ACC112 (cell line): Measurements from ENCODE around the gene SNTB2.

Source experiments
- H2AFZ ChIP-seq: fragments of 200-600 bp; sonication (generic); one replicate; pipeline ENCODE4 v1.6.0; 2017; ENCODE audit warnings: antibody characterized with exemption, low read length; ENCODE audit not compliant: unreplicated experiment
- H3K27ac ChIP-seq: fragments of 200-600 bp; sonication (generic); 2 replicates; pipeline ENCODE4 v1.5.1; 2014; ENCODE audit warnings: low read depth, mild to moderate bottlenecking, antibody characterized with exemption, low read length, moderate library complexity
- H3K27me3 ChIP-seq: fragments of 200-600 bp; sonication (generic); 2 replicates; pipeline ENCODE4 v1.6.1; 2014; ENCODE audit warnings: mild to moderate bottlenecking, antibody characterized with exemption, low read length, moderate library complexity, mixed read lengths; ENCODE audit not compliant: insufficient read depth
- H3K36me3 ChIP-seq: fragments of 200-600 bp; sonication (generic); 2 replicates; pipeline ENCODE4 v1.6.1; 2016; ENCODE audit warnings: mild to moderate bottlenecking, antibody characterized with exemption, low read length, moderate library complexity, mixed read lengths; ENCODE audit not compliant: insufficient read depth
- H3K4me1 ChIP-seq: fragments of 200-600 bp; sonication (generic); one replicate; pipeline ENCODE4 v1.6.1; 2016; ENCODE audit warnings: low read length, mixed read lengths; ENCODE audit not compliant: insufficient read depth, unreplicated experiment, control insufficient read depth
- H3K4me3 ChIP-seq: fragments of 200-600 bp; sonication (generic); 2 replicates; pipeline ENCODE4 v1.5.1; 2014; ENCODE audit warnings: mild to moderate bottlenecking, low read depth, low read length
- H3K79me2 ChIP-seq: fragments of 200-600 bp; sonication (generic); one replicate; pipeline ENCODE4 v1.6.0; 2016; ENCODE audit warnings: low read length; ENCODE audit not compliant: control insufficient read depth, unreplicated experiment, insufficient read depth

Gene SNTB2

DNA sequence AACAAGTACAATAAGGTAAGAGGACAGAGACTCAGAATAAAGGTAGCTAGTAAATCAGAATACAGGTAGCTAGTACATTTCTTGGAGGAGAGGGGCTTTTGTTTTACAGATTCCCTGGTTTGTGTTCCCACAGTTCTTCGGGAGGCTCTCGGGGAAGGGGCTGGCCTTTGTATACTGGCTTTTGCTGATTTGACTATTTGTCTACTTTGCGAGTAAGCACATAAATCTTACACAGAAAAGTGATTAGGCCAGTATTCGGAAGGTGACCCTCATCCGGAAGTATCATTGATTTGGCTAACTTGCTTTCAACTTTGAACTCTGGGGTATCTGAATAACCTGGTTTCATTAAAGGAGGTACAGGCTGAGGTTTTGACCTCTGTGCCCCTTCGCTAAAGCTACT, 21.4 kb upstream of the SNTB2 start:
- Histone ChIP-seq H3K4me3 (no peak overlapping the region), H3K36me3 (peaks cover 29% of the 10 kb centered on the region), H3K27ac (0 out of 2 replicates have a peak overlapping the region, but pooled peaks have one; percentile 26), H2AFZ (no peak overlapping the region), H3K79me2 (no peaks in the 10 kb centered on the region), H3K4me1 (peaks cover 22% of the 10 kb centered on the region), H3K27me3 (no peaks in the 10 kb centered on the region)

DNA sequence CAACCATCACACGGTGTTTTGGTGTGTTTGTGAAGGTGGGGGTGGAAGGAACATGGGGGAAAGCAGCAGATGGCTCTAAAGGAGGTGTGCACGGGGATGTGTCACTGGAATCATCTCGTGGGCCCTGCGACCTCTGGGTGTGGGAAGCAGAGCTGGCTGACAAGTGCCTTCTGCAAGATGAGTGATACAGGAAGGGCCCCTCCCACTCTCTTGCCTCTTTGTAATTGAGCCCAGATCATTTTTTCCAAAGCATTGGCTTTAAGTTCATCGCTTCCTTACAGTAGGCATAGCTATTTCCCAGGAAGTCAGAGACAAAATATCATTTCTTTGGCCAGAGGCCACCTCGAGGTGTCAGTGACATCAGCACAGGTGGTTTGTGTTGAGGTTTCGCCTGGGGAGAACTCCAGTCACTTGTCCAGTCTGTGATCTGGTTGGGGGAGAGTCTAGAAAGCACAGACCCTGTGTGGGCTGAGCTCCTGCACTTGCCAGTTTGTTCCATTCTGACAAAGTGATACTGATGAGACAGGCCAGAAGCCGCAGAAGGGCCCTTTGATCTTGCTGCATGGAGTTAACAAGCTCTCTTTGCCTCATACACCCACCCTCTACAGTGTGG, 20.6 kb upstream of the SNTB2 start:
- H3K36me3 ChIP-seq = peaks cover 24% of the 10 kb centered on the region
- peaks cover 23% of the 10 kb centered on the region for H3K4me1 ChIP-seq
- no peak overlapping the region for H2AFZ ChIP-seq
- H3K27ac ChIP-seq = peak overlapping the region; percentile 61
- H3K27me3 ChIP-seq = no peaks in the 10 kb centered on the region
- no peaks in the 10 kb centered on the region for H3K79me2 ChIP-seq
- peak overlapping the region; percentile 7; the same call in 1 of the 2 replicates for H3K4me3 ChIP-seq

DNA sequence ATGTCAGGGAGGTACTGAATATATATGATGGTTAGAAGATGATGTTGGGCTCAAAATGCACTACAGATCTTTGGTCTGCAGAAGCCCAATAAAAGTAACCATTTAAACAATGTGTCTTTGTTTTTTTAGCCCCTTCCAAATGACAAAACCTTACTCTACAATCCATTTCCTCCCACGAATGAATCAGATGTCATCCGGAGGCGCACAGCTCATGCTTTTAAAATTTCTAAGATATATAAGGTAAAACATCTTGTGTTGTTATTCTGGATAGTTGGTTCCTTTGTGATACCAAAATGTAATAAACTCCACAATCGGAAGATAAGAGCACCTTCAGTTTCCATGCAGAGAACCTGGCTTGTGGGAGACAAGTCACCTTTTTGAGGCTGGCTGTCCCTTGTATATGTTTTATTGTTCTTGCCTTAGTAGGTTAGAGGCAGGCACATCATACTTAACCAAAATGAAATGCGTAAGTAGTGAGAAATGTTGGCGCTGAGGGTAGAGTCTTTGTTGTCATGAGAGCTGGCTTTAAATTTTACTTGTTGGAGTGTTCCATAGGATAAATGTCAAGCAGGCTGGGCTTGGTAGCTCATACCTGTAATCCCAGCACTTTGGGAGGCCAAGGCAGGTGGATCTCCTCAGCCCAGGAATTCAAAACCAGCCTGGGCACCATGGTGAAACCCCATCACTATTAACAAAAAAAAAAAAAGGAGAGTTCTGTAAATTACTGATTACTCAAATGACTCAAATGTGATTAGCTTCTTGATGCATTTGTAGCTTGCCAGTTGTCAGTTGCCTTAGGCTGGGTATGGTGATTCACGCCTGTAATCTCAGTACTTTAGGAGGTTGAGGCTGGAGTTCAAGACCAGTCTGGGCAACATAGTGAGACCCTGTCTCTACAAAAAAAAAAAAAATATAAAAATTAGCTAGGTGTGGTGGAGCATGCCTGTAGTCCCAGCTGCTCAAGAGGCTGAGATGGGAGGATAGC, 19.7 kb upstream of the SNTB2 start:
- H2AFZ ChIP-seq = no peak overlapping the region
- peaks cover 19% of the 10 kb centered on the region for H3K36me3 ChIP-seq
- peak overlapping the region; percentile 61 for H3K27ac ChIP-seq
- H3K27me3 ChIP-seq = no peaks in the 10 kb centered on the region
- H3K4me3 ChIP-seq = peak overlapping the region; percentile 7; the same call in 1 of the 2 replicates
- no peaks in the 10 kb centered on the region for H3K79me2 ChIP-seq
- peaks cover 31% of the 10 kb centered on the region for H3K4me1 ChIP-seq

DNA sequence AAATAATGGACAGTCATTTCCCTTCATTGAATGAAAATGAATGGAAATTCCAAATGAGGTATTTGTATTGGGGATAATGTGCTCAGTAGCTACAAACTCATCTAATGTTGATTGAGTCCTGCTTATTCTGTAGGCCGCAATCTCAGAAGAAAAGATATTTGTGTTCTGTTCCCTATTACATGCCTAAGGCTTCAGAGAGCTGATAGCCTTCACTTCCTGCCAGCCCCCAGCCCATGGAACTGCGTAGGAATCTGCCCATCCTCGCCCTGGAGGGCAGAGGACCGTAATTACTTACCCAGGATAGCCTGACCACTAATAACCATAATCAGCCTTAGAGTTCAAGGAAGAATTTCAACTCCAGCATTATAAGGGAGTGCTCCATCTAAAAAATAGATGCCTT, 17.9 kb upstream of the SNTB2 start:
- H3K4me3 ChIP-seq = no peak overlapping the region
- no peak overlapping the region for H2AFZ ChIP-seq
- peaks cover 15% of the 10 kb centered on the region for H3K36me3 ChIP-seq
- H3K27me3 ChIP-seq = no peaks in the 10 kb centered on the region
- peaks cover 39% of the 10 kb centered on the region for H3K4me1 ChIP-seq
- H3K79me2 ChIP-seq = no peaks in the 10 kb centered on the region
- no peak overlapping the region for H3K27ac ChIP-seq

- Histone ChIP-seq H3K27me3 (no peaks in the 10 kb centered on the region), H3K4me3 (no peak overlapping the region), H2AFZ (no peak overlapping the region), H3K36me3 (peaks cover 15% of the 10 kb centered on the region), H3K27ac (no peak overlapping the region), H3K4me1 (peaks cover 44% of the 10 kb centered on the region), H3K79me2 (no peaks in the 10 kb centered on the region)
These were observed 17.2 kb upstream of the SNTB2 start for GRCh38 chr16:69169607-69170352.

- Histone ChIP-seq H3K4me3 (0 out of 2 replicates have a peak overlapping the region, but pooled peaks have one; percentile 14), H3K36me3 (peaks cover 15% of the 10 kb centered on the region), H3K79me2 (no peaks in the 10 kb centered on the region), H3K27me3 (no peaks in the 10 kb centered on the region), H2AFZ (no peak overlapping the region), H3K27ac (peak overlapping the region; percentile 20), H3K4me1 (peaks cover 37% of the 10 kb centered on the region)
These were observed 15.5 kb upstream of the SNTB2 start for GRCh38 chr16:69171325-69172084.

- H3K27me3 ChIP-seq = no peaks in the 10 kb centered on the region
- no peak overlapping the region for H3K4me3 ChIP-seq
- H3K79me2 ChIP-seq = no peaks in the 10 kb centered on the region
- no peaks in the 10 kb centered on the region; the same call in 1 of the 2 replicates for H3K36me3 ChIP-seq
- no peak overlapping the region for H3K27ac ChIP-seq
- no peak overlapping the region for H2AFZ ChIP-seq
- peaks cover 43% of the 10 kb centered on the region for H3K4me1 ChIP-seq
These were observed 10.7 kb upstream of the SNTB2 start for GRCh38 chr16:69176033-69176800.

GRCh38 chr16:69179328-69180010, 7.5 kb upstream of the SNTB2 start:
- Histone ChIP-seq H2AFZ (no peak overlapping the region), H3K79me2 (no peaks in the 10 kb centered on the region), H3K4me1 (peaks cover 28% of the 10 kb centered on the region), H3K36me3 (no peaks in the 10 kb centered on the region; the same call in 1 of the 2 replicates), H3K27ac (peak overlapping the region; percentile 19), H3K27me3 (no peaks in the 10 kb centered on the region), H3K4me3 (no peak overlapping the region)

- Histone ChIP-seq H3K27me3 (no peaks in the 10 kb centered on the region), H3K79me2 (no peaks in the 10 kb centered on the region), H3K4me3 (no peak overlapping the region), H3K27ac (no peak overlapping the region; the same call in 1 of the 2 replicates), H3K36me3 (no peaks in the 10 kb centered on the region; the same call in 1 of the 2 replicates), H2AFZ (no peak overlapping the region), H3K4me1 (peaks cover 27% of the 10 kb centered on the region)
These were observed 7.0 kb upstream of the SNTB2 start for GRCh38 chr16:69180011-69180338.
